ENCODE measurements around the gene ARHGEF2. TPM values are rescaled to one million over a fixed set of nuclear protein-coding genes. Genes with fewer than 3 reads are reported as not detected.

The ARHGEF2 gene
- total RNA-seq (ENCODE audit: insufficient read depth, low replicate concordance): 57.5 TPM

- DNase-seq (ENCODE audit: low spot score): peak; percentile 90
These were observed at the start of gene ARHGEF2 for GRCh38 chr1:155978325-155978972. Gene ARHGEF2, minus strand, starts transcription at chr1:155978547. Its CDS starts 120 bp downstream, at chr1:155978427.

- DNase-seq (ENCODE audit: low spot score): no peak
These were observed 48.2 kb upstream of the ARHGEF2 start for GRCh38 chr1:156026588-156026987.

- peak; percentile 19 for DNase-seq (ENCODE audit: low spot score)
These were observed 47.5 kb upstream of the ARHGEF2 start for GRCh38 chr1:156025876-156026275.

GRCh38 chr1:156024801-156025200 is 46.5 kb upstream of the ARHGEF2 start:
- DNase-seq (ENCODE audit: low spot score): no peak

GRCh38 chr1:156021954-156022353 is 43.6 kb upstream of the ARHGEF2 start:
- no peak for DNase-seq (ENCODE audit: low spot score)

- DNase-seq (ENCODE audit: low spot score): no peak
These were observed 42.7 kb upstream of the ARHGEF2 start for GRCh38 chr1:156021093-156021428.

- DNase-seq (ENCODE audit: low spot score): peak; percentile 97
These were observed 42.1 kb upstream of the ARHGEF2 start, which contains the start of gene SSR2 for GRCh38 chr1:156020293-156021092. Gene SSR2, minus strand, starts transcription at chr1:156020951. Its CDS starts 784 bp downstream, at chr1:156020167.

GRCh38 chr1:156019946-156020292 is 41.6 kb upstream of the ARHGEF2 start:
- DNase-seq (ENCODE audit: low spot score): no peak

GRCh38 chr1:156014829-156015228 is 36.5 kb upstream of the ARHGEF2 start:
- DNase-seq (ENCODE audit: low spot score): no peak

GRCh38 chr1:156012051-156012817 is 33.9 kb upstream of the ARHGEF2 start:
- DNase-seq (ENCODE audit: low spot score): no peak

- DNase-seq (ENCODE audit: low spot score): no peak
These were observed 31.1 kb upstream of the ARHGEF2 start for GRCh38 chr1:156009404-156009803.

GRCh38 chr1:156006666-156007376 is 28.5 kb upstream of the ARHGEF2 start:
- no peak for DNase-seq (ENCODE audit: low spot score)

- DNase-seq (ENCODE audit: low spot score): no peak
These were observed 26.7 kb upstream of the ARHGEF2 start for GRCh38 chr1:156004843-156005584.

- DNase-seq (ENCODE audit: low spot score): no peak
These were observed 25.5 kb upstream of the ARHGEF2 start for GRCh38 chr1:156003923-156004188.

- DNase-seq (ENCODE audit: low spot score): no peak
These were observed 24.0 kb upstream of the ARHGEF2 start for GRCh38 chr1:156002188-156002911.

- no peak for DNase-seq (ENCODE audit: low spot score)
These were observed 23.4 kb upstream of the ARHGEF2 start for GRCh38 chr1:156001662-156002171.

- no peak for DNase-seq (ENCODE audit: low spot score)
These were observed 22.8 kb upstream of the ARHGEF2 start for GRCh38 chr1:156001021-156001661.

- no peak for DNase-seq (ENCODE audit: low spot score)
These were observed 21.6 kb upstream of the ARHGEF2 start for GRCh38 chr1:155999964-156000363.

GRCh38 chr1:155996166-155996565 is 17.8 kb upstream of the ARHGEF2 start:
- DNase-seq (ENCODE audit: low spot score): no peak

GRCh38 chr1:155993595-155993994 is 15.2 kb upstream of the ARHGEF2 start:
- DNase-seq (ENCODE audit: low spot score): no peak

Measured in umbilical cord (tissue), 2 donors.